Iris pigment epithelial cell (primary cell): Measurements from ENCODE around the gene VSNL1.

ENCODE experiments used
- DNase-seq: peaks from one replicate; pipeline ENCODE4 v3.0.0-alpha.2; 2011; ENCODE audit warnings: low read depth

VSNL1 gene

DNA sequence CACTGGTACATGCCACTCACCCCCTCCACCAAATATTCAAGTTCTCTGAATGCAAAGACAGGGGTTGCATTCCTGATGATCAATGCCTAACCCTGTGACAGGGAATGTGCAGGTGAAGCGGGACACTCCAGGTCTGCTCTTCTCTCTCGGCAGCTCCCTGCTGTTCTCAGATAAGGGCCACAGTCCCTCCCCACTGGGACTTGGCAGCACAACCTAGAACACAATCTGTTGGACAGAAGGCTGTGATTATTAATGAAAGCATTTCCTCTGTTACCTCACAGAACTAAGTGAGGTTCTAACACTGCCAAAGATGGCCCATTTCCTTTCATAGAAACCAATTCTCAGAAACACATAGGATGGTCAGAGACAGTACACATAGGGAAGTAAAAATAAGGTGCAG is 42.7 kb downstream of the VSNL1 start:
- DNase-seq = peak; percentile 46

DNA sequence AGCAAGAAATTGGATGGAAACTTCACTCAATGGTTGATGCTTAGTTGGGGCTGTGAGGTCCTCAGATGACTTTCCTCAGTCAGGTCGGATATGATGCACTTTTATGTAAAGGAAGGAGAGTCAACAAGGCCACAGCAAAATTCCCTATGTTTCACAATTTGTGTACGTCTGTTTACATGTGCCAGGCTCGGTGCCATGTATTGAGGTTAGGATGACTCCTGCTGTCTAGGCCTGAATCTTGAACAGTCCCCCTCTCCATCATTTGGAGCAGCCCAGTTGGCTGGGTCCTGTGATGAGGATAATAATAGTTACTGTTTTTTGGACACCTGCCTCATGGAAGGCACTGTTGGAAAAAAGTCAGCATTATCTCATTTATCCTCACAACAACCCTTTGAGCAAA is 43.1 kb downstream of the VSNL1 start:
- no peak for DNase-seq

DNA sequence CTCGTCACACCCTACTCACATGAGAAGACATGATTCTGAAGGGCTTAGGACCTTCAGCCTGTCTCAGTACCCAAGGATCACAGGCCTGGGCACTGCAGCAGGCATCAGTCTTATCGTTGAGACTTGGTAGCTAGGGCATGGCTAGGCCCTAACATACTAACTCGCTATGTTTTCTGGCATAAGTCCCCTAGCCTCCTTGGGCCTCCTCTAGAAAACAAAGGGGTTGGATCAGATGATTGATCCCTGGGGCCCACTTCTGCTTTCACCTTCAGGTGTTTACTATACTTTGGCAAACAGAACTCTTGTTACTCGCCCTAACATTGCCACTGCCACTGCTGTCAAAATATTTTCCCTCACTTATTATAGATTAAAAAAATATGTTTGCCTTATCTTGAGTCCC is 44.2 kb downstream of the VSNL1 start:
- DNase-seq = no peak

DNA sequence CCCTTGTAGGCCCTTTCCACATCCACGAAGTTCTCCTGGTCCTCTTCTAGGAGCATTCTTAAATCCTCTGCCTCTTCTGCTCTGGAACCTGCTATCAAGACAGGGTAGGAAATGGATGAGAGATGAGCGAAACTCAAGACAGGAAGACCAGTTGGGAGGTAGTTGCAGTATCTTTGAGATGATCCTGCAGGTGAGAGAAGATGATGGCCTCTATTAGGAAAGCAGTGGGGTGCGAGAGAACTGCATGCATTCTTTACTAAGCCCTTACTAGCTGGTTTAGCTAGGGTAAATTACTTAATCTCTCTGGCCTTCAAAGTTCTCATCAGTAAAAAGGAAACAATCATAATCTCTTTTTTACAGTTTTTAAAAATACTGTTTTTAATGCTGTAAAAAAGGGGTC is 47.0 kb downstream of the VSNL1 start:
- no peak for DNase-seq

DNA sequence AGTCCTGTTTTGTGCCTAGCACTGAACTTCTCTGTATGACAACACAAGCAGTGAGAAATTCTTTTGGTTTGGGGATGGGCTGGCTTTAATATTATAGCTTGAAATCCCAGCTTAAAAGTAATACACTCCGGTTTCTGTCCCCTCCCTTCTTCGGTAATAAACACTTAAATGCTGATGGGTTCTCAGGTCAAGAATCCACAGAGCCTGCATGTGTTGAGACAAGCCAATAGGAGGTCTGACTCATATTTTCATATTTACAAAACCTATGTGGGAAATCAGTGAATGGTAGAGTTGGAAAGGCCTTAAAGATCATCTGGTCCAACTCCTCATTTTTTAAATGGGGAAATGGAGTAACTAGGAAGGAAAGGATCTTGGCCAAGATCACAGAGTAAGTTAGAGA is 47.5 kb downstream of the VSNL1 start:
- no peak for DNase-seq

DNA sequence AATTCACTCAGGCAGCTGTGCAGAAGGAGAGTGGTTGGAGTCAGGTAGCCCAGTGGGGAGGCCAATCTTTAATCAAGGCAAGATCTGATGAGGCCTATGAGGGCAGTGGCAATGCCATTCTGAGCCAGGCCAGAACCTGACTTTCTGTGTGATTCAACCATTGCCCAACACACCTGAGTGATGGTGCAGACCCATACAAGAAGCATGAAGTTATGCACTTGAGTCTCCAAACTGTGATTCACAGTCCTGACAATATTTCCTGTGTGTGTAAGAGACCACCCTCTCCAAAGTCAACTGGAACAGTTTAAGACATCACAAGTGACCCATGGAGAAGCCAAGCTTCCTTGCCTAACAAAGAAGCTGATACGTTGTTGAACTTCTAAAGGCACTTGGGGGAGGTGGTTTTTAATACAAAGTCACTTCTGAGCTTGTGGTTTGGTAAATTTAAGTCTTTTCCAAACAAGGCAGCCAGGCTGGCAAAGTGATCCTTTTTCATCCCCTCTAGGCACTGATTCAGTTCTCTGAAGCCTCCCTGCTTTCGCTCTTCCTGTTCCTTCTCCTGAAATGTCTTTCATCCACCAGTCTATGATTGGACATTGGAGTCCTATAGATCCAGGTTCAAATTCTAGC is 49.0 kb downstream of the VSNL1 start:
- DNase-seq = no peak

DNA sequence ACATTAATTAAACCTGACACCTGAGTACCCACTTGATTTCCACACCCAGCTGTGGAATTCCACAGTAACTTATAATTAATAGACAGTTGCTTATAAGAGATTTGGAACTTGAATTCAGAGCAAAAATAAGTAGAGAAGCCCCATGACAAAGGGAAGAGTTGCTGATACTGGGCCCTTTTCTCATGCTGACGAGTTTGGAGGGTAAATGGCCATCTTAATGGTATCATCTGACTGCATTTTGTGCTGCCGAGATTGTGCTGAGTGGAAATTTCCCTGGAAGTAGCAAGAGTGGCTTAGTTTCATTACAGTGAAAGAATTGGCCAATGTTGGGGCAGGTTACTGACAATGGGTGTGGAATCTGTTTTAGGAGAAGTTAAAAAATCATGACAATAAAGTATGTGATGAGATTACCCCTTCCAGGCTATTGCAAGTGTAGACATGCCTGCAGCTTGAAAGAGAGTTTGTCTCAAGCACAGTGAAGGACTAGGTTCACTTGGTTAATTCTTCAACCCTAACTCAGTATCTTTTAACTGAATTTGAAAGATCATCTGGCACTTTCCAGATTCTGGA is 49.9 kb downstream of the VSNL1 start:
- DNase-seq = no peak

DNA sequence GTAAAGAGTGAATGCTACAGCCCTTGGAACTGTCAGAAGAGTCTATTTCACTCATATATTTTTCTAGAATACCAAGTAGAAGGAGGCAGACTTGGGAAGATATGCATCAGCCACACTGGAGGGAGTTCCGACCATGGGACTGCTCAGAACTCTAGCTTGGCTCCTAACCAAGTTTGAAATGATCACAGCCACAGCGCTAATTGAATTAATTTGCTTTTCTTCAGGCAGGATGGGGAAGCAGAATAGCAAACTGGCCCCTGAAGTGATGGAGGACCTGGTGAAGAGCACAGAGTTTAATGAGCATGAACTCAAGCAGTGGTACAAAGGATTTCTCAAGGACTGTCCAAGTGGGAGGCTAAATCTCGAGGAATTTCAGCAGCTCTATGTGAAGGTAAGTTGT is 51.4 kb downstream of the VSNL1 start:
- no peak for DNase-seq

DNA sequence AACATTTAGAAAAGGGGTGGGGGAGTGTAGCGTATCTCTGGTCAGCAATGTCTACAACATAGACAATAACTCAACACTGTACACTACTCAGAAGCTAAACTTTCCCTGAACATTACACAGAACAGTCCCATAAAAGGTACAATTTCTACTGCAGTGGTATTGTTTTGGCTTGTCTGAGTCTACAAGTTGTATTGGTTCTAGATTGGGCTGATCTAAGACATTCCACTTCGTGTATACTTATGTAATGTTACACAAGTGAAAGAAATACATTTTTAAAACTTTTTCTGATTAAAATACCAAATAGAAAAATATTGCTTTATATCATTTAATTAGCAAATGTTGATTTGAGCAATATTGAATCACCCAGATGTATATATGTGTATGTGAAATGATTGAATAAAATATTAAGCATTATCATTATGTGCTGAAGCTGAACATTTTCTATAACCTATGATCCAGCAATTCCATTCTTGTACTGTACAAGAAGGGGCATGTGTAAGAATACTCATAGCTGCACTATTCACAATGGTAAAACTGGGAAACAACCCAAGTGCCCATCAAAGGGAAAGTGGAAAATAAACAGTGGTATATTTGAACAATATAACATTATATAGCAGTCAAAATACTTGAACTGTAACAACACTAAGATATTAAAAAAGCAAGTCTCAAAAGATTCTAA is 52.4 kb downstream of the VSNL1 start:
- no peak for DNase-seq

DNA sequence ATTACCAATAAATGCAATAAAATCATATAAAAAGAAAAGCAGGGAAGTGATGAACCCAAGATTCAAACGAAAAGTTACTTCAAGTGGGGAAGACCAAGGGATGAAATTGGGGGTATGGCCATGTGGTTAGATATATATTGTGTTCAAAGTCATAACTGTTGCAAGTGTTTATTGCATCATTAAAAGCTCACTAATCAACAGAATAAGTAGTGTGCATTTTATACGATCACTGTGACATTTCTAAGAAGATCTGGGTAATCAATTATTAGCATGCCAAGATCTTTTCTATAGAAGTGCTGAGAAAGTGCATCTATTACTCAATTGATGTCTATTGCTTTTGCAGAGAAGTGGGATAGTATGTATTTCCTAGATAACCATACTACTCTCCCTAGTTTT is 52.9 kb downstream of the VSNL1 start:
- no peak for DNase-seq

DNA sequence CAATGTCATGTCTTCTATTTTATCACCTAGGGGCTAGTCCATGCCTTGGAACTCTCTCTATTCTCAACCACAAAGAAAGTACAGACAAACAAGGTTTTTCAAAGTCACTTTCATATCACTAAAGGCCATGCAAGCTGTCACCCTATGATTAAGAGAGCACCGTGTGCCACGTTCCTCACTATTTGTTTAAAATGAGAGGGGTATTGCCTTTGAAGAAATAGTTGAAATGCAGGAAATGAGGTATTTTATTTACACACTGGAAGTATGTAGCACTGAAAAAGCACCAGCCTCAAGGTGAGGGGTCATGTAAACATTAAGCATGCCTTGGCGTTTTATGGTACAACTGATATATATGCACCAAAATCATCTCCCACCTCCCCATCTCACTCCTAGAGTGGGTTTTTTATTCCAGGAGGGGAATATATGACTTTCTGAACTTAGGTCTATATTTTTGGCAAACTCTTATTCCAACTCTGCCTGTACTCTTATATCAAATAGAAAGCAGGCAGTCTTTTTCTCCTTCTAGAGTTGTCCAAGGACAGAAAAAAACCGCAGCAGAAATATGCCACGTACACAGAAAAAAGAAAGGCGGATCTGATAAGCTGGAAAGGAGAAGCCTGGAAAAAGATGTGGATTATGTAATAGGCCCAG is 53.5 kb downstream of the VSNL1 start:
- peak; percentile 36 for DNase-seq

DNA sequence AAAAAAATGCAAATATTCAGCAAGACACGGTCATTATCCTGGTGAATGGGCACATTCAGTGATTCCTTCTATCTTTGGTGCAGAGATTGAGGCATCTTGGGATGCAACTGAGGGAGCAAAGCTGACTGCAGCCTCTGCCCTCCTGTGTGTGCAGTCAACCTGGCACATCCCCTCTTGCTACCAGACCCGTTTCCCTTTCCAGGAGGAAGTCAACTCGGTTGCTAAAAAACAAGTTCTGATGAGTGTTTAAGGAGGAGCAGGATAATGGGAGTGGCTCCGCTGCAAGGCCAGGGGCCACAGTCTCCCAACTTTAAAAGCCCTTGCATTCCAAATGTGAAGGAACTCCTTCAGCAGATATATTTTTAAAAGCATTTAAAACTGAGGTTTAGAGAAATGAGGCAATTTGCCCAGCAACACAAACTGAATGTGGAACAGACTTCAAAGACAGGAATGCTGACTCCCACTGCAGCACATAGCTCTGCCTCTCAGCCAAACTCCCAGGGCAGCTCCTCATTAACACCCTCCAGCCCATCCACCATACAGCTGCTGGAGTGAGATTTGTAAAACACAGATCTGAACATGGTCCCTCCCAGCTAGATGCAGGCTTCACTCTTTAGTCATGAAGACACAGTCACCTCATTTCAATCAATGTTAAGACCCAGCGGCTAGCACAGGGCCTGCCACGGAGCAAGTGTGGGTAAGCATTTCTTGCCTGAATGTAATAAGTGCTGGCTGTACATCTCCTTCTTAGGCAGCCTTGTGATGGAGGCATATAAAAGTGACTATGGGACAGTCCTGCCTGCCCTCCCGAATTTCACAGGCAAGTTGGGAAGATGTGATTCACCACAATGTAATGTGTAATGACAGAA is 54.3 kb downstream of the VSNL1 start:
- DNase-seq = peak; percentile 47

DNA sequence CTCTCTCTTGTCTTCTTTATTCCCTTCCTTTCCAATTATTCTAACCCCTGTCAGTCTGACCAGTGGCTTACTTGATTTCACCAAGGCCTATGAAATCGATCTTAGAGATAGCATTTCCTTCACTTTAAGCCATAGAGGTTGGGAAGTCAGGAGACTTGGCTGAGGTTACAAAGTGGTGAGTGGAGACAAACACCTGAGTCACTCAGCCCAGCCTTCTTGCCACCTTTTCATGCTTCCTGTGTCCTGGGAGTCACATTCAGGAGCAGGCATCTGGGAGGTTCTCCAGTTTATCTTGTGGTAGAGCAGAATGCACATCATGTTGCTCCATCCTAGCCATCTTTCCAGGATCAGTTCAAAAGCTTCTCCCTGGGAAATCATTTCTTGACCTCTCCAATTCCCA is 59.1 kb downstream of the VSNL1 start:
- DNase-seq = no peak

DNA sequence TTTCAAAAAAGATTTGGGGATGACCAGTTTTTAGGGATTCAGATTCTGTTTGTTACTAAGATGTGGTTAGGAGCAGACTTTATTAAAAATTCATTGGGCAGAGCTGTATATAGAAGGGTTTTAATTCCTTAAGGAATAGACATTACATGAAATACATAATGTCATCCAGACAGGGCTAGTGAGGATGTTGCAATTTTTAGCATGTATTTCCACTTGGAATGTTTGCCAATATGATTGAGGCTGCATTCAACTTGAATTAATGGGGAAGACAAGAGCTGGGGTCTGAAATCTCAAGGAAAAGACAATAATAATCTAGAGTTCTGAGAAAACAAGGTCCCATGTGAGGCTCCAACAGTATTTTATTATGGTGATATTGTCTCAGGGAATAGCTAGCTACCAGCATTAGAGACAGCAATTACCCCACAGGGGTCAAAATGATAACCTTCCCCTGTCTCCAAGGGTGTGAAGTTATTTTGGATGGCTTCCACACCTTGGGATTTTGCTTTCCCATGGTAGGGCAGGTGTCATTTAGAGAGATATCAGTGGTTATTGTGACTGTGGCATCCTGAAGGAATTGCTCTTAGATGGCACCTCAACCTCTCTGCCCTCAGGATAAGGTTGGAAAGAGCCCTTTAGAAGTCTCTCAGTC is 60.2 kb downstream of the VSNL1 start:
- DNase-seq = no peak

DNA sequence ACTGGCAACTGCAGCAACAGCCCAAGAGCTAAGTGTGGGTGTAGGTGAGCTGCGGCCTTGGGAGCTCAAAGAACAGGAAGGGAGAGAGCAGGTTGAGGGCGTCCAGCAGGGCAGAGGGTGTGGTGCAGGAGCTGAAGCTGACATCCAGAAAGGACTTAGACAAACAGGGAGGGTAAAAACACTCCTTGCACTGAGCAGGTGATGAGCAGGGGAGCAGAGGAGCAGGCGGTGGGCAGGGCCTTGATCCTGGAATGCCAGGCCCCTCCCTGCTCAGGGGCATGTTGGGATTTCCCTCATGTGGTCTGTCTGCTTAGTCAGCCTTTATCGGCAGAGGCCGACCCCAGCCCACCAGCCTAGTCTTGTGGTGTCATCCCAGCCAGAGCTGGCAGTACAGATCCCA is 63.6 kb downstream of the VSNL1 start:
- no peak for DNase-seq

DNA sequence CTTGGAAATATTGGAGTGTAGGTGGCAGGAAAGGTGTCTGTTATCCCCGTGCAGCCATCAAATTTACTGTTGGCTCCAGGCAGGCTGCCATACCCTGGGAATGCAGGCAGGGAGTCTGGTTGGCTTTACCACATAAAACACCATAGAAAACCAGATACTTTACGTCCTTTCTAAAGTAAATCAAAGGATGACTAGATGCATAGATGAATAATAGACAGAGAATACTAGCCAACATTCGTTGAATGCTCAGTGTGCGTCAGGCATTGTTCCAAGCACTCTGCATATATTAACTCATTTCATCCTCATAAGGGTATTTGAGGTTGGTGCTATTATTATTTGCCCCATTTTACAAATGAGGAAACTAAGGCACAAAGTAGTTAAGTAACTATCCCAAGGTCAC is 65.2 kb downstream of the VSNL1 start:
- no peak for DNase-seq

DNA sequence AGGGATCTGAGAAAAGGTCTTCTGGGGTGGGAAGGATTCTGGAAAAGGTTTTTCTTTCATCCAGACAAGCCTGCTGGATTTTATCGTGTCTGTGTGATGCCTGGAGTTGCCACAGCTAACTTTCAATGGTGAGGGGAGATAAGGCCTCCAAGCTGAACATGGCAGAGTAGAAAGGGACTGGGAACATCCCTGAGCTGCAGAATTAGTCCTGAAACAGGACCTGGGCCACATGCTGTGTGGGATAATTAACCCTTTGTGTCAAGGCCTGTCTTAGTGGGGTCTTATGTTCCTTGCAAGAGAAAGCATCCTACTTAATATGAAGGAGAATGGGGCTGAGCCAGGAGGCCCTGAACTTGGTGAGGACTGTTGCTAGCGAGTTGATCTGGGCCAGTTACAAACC is 66.4 kb downstream of the VSNL1 start:
- no peak for DNase-seq

DNA sequence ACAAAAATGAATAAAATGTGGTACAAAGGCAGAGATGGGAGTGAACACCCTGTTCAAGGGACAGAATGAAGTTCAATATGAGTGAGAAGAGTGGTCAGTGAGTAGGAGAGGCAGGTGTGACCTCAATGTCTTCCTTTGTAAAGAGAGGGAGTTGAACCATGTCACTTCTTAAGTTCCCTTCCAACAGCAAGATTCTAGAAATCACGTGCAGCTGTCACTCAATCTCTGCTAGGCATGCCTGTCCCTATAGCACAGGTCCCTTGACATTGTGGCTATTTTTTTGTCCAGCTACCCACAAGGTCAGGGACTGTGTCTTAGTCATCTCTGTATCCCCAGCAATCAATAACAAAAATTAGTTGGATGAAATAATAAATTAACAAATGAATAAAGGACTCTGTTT is 66.9 kb downstream of the VSNL1 start:
- DNase-seq = no peak

DNA sequence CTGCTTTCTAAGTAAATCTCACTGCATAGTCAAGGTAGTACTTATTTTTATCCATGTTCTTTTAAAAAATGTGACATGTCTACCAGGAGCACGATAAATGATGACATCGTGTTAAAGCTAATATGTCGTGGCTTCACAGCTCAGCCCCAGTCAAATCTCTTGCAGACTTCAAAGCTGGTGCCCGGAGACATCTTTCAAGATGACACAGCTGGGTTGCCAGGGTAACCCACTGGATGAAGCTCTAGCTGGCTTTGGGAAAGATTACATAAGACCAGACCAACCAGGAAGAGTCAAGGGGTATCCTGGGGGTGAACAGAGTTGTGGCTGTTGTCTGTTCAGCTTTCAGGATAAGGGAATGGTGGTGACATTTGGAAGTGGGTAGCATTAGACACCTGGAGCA is 67.8 kb downstream of the VSNL1 start:
- no peak for DNase-seq

DNA sequence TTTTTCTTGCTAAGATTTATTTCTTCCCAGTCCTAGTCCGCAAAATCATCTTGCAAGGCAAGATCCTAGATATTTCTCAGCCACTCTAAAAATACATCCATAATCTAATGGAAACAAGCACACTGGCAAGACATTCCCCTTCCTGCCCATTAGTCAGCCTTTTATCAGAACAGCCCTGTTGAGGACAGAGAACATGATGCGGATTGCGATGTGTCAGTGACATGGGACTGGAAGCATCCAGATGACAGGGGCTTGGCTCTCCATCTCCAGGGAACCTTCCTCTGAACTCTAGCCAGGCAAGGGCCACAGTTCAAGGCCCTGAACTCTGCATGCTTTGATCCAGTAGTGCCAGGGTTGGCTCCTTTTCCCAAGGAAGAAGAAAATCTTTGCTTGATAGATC is 70.0 kb downstream of the VSNL1 start:
- no peak for DNase-seq

DNA sequence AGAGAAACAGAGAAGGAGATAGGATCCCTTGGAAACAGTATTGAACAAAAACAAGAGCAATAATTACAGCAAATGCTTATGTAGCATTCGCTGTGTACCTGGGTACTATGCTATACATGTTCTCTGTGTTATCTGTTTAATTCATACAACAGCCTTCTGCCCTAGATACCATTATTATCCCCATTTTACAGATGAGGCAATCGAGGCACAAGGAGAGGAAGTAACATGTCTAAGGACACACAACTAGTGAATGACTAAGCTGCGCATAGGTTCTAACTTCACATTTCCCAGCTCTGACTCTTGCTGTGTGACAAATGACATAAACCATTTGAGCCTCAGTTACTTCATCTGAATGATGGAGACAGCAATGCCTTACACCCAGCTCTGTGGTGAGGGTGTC is 70.5 kb downstream of the VSNL1 start:
- no peak for DNase-seq
